HepG2 (cell line): ENCODE measurements around the gene VIT. TPM values are rescaled to one million over a fixed set of nuclear protein-coding genes. Genes with fewer than 3 reads are reported as not detected.

ENCODE experiments used
- ATAC-seq: fragments of 200-7000 bp; cut with Tn5 transposase; 3 replicates; pipeline ENCODE4 v1.9.1; 2020; ENCODE audit warnings: mild to moderate bottlenecking, moderate library complexity
- BruUV-seq: library from RNA; stranded (reverse); fragments of 400-500 nt; replicated peaks from 2 replicates; lab custom pipeline; 2021; lab: Mats Ljungman, UMichigan
- CTCF ChIA-PET: fragments of 300-600 bp; formaldehyde crosslinking; extraction: SDS; loops from one replicate; lab custom pipeline; 2021; ENCODE audit warnings: low total read pairs, inconsistent platforms, low intra/inter-chr PET ratio; lab: Yijun Ruan, JAX
- POLR2A ChIA-PET: fragments of 350-600 bp; sonication (Branson Sonifier 250); formaldehyde crosslinking; loops from one replicate; lab custom pipeline; 2020; ENCODE audit warnings: antibody characterized with exemption, inconsistent platforms; lab: Yijun Ruan, JAX
- DNase-seq: peaks from one replicate; pipeline ENCODE4 v3.0.0-alpha.2; 2015; ENCODE audit warnings: low spot score
- FAIRE-seq: peaks from 3 replicates; lab custom pipeline; 2011; peaks lifted over from hg19 to GRCh38; lab: Jason Lieb, UNC
- H2AFZ ChIP-seq: one replicate; pipeline ENCODE4 v1.6.1; 2011; ENCODE audit warnings: low read length, inconsistent platforms
- H3K27ac ChIP-seq: fragments of 300-600 bp; 3 replicates; pipeline ENCODE4 v1.8.0; 2011; ENCODE audit warnings: mixed run types, mild to moderate bottlenecking, mixed read lengths, low read length, inconsistent platforms; ENCODE audit not compliant: insufficient read depth; ENCODE audit errors: extremely low read length
- H3K27me3 ChIP-seq, 2 experiments: fragments of 200-600 bp in 1 of 2; 2 replicates in 1 of 2; 3 replicates in 1 of 2; pipeline versions ENCODE4 v1.6.0 to v1.8.0; 2011; ENCODE audit warnings: low read length in 2 of 2, mild to moderate bottlenecking in 2 of 2, moderate library complexity in 2 of 2, inconsistent platforms in 1 of 2; ENCODE audit not compliant: insufficient read depth in 2 of 2, control insufficient read depth in 1 of 2
- H3K36me3 ChIP-seq, 2 experiments: fragments of 200-600 bp in 1 of 2; replicated peaks in 1 of 2; 2 replicates in 1 of 2; 3 replicates in 1 of 2; pipeline versions ENCODE4 v1.5.1 to v1.8.0; 2011; ENCODE audit warnings: low read length in 2 of 2, inconsistent platforms in 1 of 2; ENCODE audit not compliant: insufficient read depth in 2 of 2, control insufficient read depth in 1 of 2
- H3K4me1 ChIP-seq: 2 replicates; pipeline ENCODE4 v1.5.1; 2012; ENCODE audit warnings: low read length, inconsistent platforms; ENCODE audit not compliant: insufficient read depth
- H3K4me2 ChIP-seq: 2 replicates; pipeline ENCODE4 v1.6.0; 2011; ENCODE audit warnings: low read depth, low read length, inconsistent platforms
- H3K4me3 ChIP-seq, 3 experiments: fragments of 200-600 bp in 1 of 3; sonication (generic), shearing (Covaris generic) in 1 of 3; replicated peaks in 1 of 3; 2 replicates each; pipeline ENCODE4 v1.5.1; 2011 to 2016; ENCODE audit warnings: low read length in 3 of 3, inconsistent platforms in 2 of 3, low read depth in 2 of 3, mild to moderate bottlenecking in 2 of 3, control low read depth in 1 of 3, mixed read lengths in 1 of 3; ENCODE audit not compliant: insufficient read depth in 1 of 3
- H3K79me2 ChIP-seq: one replicate; pipeline ENCODE4 v1.6.1; 2011; ENCODE audit warnings: low read length, inconsistent platforms; ENCODE audit not compliant: insufficient read depth
- H3K9ac ChIP-seq: 2 replicates; pipeline ENCODE4 v1.6.0; 2011; ENCODE audit warnings: mild to moderate bottlenecking, low read depth, low read length, inconsistent platforms; ENCODE audit not compliant: insufficient read depth
- H3K9me3 ChIP-seq: 2 replicates; pipeline ENCODE4 v1.5.1; 2012; ENCODE audit warnings: mild to moderate bottlenecking, low read length
- H4K20me1 ChIP-seq: 2 replicates; pipeline ENCODE4 v1.6.0; 2011; ENCODE audit warnings: inconsistent platforms, mild to moderate bottlenecking, low read length, moderate library complexity; ENCODE audit not compliant: insufficient read depth
- FOXM1 ChIP-seq: sonication (generic); formaldehyde crosslinking; IDR thresholded peaks from 2 replicates; pipeline ENCODE4 v1.5.0; 2020; ENCODE audit warnings: missing genetic modification reagents
- RAD21 ChIP-seq: fragments of 450-650 bp; formaldehyde crosslinking; IDR thresholded peaks from 2 replicates; pipeline ENCODE4 v1.5.0; 2020; ENCODE audit warnings: mild to moderate bottlenecking
- REXO4 ChIP-seq: sonication (generic); formaldehyde crosslinking; IDR thresholded peaks from 2 replicates; pipeline ENCODE4 v1.8.0; 2022; ENCODE audit warnings: missing genetic modification reagents, mild to moderate bottlenecking, borderline replicate concordance
- SMC3 ChIP-seq: IDR thresholded peaks from 2 replicates; pipeline ENCODE4 v1.6.1; 2011; ENCODE audit warnings: low read length, improper control_type of control experiment
- STAG1 ChIP-seq: sonication (generic); formaldehyde crosslinking; IDR thresholded peaks from 2 replicates; pipeline ENCODE4 v1.4.0; 2020; ENCODE audit warnings: missing genetic modification reagents
- ZFP62 ChIP-seq: sonication (generic); formaldehyde crosslinking; IDR thresholded peaks from 2 replicates; pipeline ENCODE4 v1.4.0; 2020; ENCODE audit warnings: missing genetic modification reagents
- ZNF468 ChIP-seq: sonication (generic); formaldehyde crosslinking; IDR thresholded peaks from 2 replicates; pipeline ENCODE4 v1.8.0; 2022; ENCODE audit warnings: mild to moderate bottlenecking, moderate library complexity, missing genetic modification reagents
- WGBS: methylation state at CpG from one replicate; pipeline ENCODE4 v1.1.6; 2017; ENCODE audit warnings: low lambda C conversion rate; 5-methylcytosine and 5-hydroxymethylcytosine counted together
- in situ Hi-C: cut with HindIII; loops from 2 replicates; pipeline ENCODE4 v1.10.0; 2017; ENCODE audit warnings: low pct_unique_long_range_greater_than_20kb; ENCODE audit not compliant: extremely low pct_ligation_motif_present
- intact Hi-C: fragments of 100-400 bp; cut with micrococcal nuclease; formaldehyde crosslinking; loops from one replicate; pipeline ENCODE4 v1.10.0; 2022; ENCODE audit not compliant: unreplicated experiment
- polyA plus RNA-seq, 8 experiments: library from polyadenylated mRNA; depleted of rRNA in 3 of 8; stranded (reverse) in 7 of 8; unstranded in 1 of 8; fragments of >200 nt; fragmentation: Illumina TruSeq in 4 of 8; extraction: Trizol in 4 of 8; gene quantifications; 2 replicates each; pipeline versions ENCODE4 v1.2.1 to v1.2.3, GENCODE V29; 2011 to 2016; ENCODE audit warnings: low read depth in 4 of 8, missing spikeins in 1 of 8, mixed read lengths in 1 of 8; ENCODE audit not compliant: insufficient read depth in 1 of 8
- total RNA-seq, 5 experiments: library from RNA; depleted of rRNA; stranded (reverse); fragments of >200 nt; fragmentation: Illumina TruSeq; extraction: Trizol; gene quantifications; 2 replicates each; pipeline ENCODE4 v1.2.3, GENCODE V29; 2016; ENCODE audit warnings: low read depth in 1 of 5
- TF ChIP-seq, protein P1 (sequence below): sonication (generic); formaldehyde crosslinking; IDR thresholded peaks from 2 replicates; pipeline ENCODE4 v1.5.0; 2020; ENCODE audit warnings: mild to moderate bottlenecking, missing genetic modification reagents, moderate library complexity
- TF ChIP-seq, protein P2 (sequence below): sonication (generic); formaldehyde crosslinking; IDR thresholded peaks from 2 replicates; pipeline ENCODE4 v1.8.1; 2023; ENCODE audit warnings: missing genetic modification reagents, inconsistent platforms, borderline replicate concordance

The VIT gene
- total and polyA plus RNA-seq, 2 of the 13 experiments (the other 11 are each of a cell fraction or from before 2014, with no cell fraction given) = not detected

- Histone ChIP-seq H3K4me1 (no peaks in the 10 kb centered on the region), H3K36me3 (no peaks in the 10 kb centered on the region), H3K4me2 (no peak overlapping the region), H3K27ac (no peak overlapping the region), H4K20me1 (no peaks in the 10 kb centered on the region), H2AFZ (no peak overlapping the region), H3K79me2 (no peaks in the 10 kb centered on the region), H3K27me3 (no peaks in the 10 kb centered on the region), H3K4me3 (no peak overlapping the region), H3K9ac (no peak overlapping the region), H3K9me3 (no peaks in the 10 kb centered on the region)
- in situ Hi-C loops (loop anchor here (10.0 kb wide), 1 partner anchor 797 kb away; no protein-coding TSS in a partner anchor), intact Hi-C loops (loop anchor here (1.0 to 2.0 kb wide), 2 partner anchors 699 to 801 kb away; no protein-coding TSS in a partner anchor)
- FAIRE-seq (peak; percentile 59), ATAC-seq (peak; percentile 73), DNase-seq (peak; percentile 52)
- ChIA-PET POLR2A (no interaction called here), CTCF (interaction anchor here (1.7 kb wide), 1 partner anchor 800 kb away, joined by 5 read pairs; no protein-coding TSS in a partner anchor)
- peak; percentile 83 for TF ChIP-seq STAG1 (CRISPR knock-in tag)
- TF ChIP-seq RAD21 (CRISPR knock-in tag) = peak; percentile 67
- TF ChIP-seq SMC3 = peak; percentile 56; the same call in 1 of the 2 replicates
- no peak for TF ChIP-seq REXO4
- no peak for TF ChIP-seq ZNF468 (CRISPR knock-in tag)
- TF ChIP-seq, protein P1, sequence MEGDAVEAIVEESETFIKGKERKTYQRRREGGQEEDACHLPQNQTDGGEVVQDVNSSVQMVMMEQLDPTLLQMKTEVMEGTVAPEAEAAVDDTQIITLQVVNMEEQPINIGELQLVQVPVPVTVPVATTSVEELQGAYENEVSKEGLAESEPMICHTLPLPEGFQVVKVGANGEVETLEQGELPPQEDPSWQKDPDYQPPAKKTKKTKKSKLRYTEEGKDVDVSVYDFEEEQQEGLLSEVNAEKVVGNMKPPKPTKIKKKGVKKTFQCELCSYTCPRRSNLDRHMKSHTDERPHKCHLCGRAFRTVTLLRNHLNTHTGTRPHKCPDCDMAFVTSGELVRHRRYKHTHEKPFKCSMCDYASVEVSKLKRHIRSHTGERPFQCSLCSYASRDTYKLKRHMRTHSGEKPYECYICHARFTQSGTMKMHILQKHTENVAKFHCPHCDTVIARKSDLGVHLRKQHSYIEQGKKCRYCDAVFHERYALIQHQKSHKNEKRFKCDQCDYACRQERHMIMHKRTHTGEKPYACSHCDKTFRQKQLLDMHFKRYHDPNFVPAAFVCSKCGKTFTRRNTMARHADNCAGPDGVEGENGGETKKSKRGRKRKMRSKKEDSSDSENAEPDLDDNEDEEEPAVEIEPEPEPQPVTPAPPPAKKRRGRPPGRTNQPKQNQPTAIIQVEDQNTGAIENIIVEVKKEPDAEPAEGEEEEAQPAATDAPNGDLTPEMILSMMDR = peak; percentile 68
- TF ChIP-seq FOXM1 (CRISPR knock-in tag) = no peak
- TF ChIP-seq ZFP62 = no peak
- TF ChIP-seq, protein P2, sequence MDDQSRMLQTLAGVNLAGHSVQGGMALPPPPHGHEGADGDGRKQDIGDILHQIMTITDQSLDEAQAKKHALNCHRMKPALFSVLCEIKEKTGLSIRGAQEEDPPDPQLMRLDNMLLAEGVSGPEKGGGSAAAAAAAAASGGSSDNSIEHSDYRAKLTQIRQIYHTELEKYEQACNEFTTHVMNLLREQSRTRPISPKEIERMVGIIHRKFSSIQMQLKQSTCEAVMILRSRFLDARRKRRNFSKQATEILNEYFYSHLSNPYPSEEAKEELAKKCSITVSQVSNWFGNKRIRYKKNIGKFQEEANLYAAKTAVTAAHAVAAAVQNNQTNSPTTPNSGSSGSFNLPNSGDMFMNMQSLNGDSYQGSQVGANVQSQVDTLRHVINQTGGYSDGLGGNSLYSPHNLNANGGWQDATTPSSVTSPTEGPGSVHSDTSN (CRISPR knock-in tag) = no peak
- 6% methylated on average over 1 of the region's 1 CpG for WGBS
- no TSS peak for BruUV-seq
These were observed 24.3 kb upstream of the VIT start for GRCh38 chr2:36672199-36672598.
